Measurements from ENCODE around the gene COL2A1.

The COL2A1 gene

DNA sequence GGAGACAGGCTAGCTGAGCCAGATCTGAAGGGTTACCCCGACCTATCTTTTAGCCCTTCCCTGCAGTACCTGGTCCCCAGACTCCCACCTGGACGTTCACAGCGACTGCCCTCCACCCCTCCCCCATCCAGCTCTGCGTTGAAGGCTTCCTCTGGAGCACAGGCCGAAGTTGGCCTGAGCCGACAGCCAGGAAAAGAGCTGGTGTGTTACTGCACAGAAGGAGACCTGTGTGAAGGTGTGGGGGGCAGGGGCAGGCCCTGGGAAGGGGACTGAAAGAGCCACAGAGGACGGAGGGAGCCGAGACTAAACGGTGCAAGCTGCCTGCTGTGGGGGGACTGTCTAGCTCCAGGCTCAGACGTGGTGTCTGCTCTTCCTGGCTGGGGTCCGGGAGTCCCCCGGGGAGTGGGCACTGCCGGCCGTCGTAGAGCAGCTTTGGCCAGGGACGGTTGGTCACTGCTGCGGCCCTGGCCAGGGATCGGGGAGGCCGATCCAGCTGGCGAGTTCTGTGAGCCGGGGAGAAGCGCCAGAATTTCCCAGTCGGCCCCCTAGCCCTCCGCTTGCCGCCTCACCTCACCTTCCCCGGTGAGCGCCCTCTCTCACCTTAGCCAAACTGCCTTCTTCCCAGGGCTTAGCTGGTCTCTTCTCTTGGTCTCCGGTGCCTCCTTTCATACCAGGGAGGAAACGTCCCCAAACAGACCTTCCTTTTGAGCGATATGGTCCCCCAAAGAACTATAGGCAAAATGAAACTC, 899 bp upstream of the COL2A1 start:
- ATAC-seq = no peak
- TF ChIP-seq, protein P1, sequence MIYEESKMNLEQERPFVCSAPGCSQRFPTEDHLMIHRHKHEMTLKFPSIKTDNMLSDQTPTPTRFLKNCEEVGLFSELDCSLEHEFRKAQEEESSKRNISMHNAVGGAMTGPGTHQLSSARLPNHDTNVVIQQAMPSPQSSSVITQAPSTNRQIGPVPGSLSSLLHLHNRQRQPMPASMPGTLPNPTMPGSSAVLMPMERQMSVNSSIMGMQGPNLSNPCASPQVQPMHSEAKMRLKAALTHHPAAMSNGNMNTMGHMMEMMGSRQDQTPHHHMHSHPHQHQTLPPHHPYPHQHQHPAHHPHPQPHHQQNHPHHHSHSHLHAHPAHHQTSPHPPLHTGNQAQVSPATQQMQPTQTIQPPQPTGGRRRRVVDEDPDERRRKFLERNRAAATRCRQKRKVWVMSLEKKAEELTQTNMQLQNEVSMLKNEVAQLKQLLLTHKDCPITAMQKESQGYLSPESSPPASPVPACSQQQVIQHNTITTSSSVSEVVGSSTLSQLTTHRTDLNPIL (CRISPR knock-in tag; IDR thresholded peaks at IDR 0.05; ENCODE audit: low read depth) = no peak
- TF ChIP-seq ZFP30 (CRISPR knock-in tag; IDR thresholded peaks at IDR 0.05) (no peak), SNAI2 (CRISPR knock-in tag; IDR thresholded peaks at IDR 0.05) (no peak), ARNTL (CRISPR knock-in tag; IDR thresholded peaks at IDR 0.05; ENCODE audit: borderline replicate concordance, low read depth) (no peak), CSDC2 (CRISPR knock-in tag; IDR thresholded peaks at IDR 0.05) (no peak), BACH2 (CRISPR knock-in tag; IDR thresholded peaks at IDR 0.05; ENCODE audit: borderline replicate concordance) (no peak), GLIS3 (CRISPR knock-in tag; IDR thresholded peaks at IDR 0.05) (no peak), ZNF70 (CRISPR knock-in tag; IDR thresholded peaks at IDR 0.05) (no peak), ZC3H10 (CRISPR knock-in tag; IDR thresholded peaks at IDR 0.05) (no peak), TOX (CRISPR knock-in tag; IDR thresholded peaks at IDR 0.05; ENCODE audit: borderline replicate concordance) (no peak), OSR1 (CRISPR knock-in tag; IDR thresholded peaks at IDR 0.05) (no peak), ZFP3 (CRISPR knock-in tag; IDR thresholded peaks at IDR 0.05) (no peak), RARB (CRISPR knock-in tag; IDR thresholded peaks at IDR 0.05) (no peak), ISL1 (CRISPR knock-in tag; IDR thresholded peaks at IDR 0.05) (no peak), ESRRG (CRISPR knock-in tag; IDR thresholded peaks at IDR 0.05) (no peak), TCF4 (CRISPR knock-in tag; IDR thresholded peaks at IDR 0.05; ENCODE audit: borderline replicate concordance) (no peak)
- TF ChIP-seq, protein P2, sequence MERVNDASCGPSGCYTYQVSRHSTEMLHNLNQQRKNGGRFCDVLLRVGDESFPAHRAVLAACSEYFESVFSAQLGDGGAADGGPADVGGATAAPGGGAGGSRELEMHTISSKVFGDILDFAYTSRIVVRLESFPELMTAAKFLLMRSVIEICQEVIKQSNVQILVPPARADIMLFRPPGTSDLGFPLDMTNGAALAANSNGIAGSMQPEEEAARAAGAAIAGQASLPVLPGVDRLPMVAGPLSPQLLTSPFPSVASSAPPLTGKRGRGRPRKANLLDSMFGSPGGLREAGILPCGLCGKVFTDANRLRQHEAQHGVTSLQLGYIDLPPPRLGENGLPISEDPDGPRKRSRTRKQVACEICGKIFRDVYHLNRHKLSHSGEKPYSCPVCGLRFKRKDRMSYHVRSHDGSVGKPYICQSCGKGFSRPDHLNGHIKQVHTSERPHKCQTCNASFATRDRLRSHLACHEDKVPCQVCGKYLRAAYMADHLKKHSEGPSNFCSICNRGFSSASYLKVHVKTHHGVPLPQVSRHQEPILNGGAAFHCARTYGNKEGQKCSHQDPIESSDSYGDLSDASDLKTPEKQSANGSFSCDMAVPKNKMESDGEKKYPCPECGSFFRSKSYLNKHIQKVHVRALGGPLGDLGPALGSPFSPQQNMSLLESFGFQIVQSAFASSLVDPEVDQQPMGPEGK (CRISPR knock-in tag; IDR thresholded peaks at IDR 0.05; ENCODE audit: borderline replicate concordance) = no peak
- TF ChIP-seq, protein P3, sequence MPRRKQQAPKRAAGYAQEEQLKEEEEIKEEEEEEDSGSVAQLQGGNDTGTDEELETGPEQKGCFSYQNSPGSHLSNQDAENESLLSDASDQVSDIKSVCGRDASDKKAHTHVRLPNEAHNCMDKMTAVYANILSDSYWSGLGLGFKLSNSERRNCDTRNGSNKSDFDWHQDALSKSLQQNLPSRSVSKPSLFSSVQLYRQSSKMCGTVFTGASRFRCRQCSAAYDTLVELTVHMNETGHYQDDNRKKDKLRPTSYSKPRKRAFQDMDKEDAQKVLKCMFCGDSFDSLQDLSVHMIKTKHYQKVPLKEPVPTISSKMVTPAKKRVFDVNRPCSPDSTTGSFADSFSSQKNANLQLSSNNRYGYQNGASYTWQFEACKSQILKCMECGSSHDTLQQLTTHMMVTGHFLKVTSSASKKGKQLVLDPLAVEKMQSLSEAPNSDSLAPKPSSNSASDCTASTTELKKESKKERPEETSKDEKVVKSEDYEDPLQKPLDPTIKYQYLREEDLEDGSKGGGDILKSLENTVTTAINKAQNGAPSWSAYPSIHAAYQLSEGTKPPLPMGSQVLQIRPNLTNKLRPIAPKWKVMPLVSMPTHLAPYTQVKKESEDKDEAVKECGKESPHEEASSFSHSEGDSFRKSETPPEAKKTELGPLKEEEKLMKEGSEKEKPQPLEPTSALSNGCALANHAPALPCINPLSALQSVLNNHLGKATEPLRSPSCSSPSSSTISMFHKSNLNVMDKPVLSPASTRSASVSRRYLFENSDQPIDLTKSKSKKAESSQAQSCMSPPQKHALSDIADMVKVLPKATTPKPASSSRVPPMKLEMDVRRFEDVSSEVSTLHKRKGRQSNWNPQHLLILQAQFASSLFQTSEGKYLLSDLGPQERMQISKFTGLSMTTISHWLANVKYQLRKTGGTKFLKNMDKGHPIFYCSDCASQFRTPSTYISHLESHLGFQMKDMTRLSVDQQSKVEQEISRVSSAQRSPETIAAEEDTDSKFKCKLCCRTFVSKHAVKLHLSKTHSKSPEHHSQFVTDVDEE (CRISPR knock-in tag; IDR thresholded peaks at IDR 0.05) = no peak

DNA sequence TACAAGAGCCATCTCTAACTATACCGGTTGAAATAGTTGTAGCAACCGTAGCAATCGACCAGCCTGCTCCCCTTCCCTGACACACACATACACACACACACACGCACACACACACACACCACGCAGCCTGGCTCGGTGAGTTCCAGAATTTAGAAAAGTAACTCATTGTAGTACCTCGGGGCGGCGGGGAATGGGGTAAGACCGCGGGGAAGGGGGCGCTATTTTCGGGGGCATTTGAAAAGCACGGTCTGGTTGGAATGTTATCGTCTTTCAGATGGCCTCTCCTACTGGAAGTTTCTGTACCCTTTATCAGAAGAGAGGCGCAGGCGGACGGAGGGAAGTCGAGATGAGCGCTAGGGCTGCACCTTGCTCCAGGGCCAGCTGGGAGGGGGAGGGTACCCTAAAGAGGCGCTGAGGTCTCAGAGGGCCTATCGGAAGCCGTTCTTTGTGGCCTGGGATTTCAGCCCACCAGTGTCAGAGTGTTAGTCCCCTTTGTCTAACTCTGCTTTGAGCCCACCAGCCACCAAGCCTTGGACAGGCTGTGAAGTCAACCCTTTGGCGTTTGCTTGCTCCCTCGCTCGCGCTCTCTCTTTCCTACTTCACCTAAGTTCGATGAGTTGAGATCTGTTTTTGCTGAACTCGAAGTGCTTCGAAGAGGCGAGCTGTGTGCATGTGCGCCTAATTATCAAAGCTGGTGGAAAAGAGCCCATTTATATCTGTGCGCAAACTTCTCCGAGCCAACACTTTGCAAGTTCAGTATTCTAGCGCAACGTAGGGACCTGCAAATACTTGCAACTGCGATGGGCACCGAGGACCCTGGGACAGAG, 837 bp downstream of the COL2A1 start:
- TF ChIP-seq ESRRG (CRISPR knock-in tag; IDR thresholded peaks at IDR 0.05) (no peak), TOX (CRISPR knock-in tag; IDR thresholded peaks at IDR 0.05; ENCODE audit: borderline replicate concordance) (no peak), PPARA (CRISPR knock-in tag; IDR thresholded peaks at IDR 0.05; ENCODE audit: borderline replicate concordance) (no peak), TCF4 (CRISPR knock-in tag; IDR thresholded peaks at IDR 0.05; ENCODE audit: borderline replicate concordance) (no peak), ZFP3 (CRISPR knock-in tag; IDR thresholded peaks at IDR 0.05) (no peak), BACH2 (CRISPR knock-in tag; IDR thresholded peaks at IDR 0.05; ENCODE audit: borderline replicate concordance) (no peak), ZNF8 (CRISPR knock-in tag; IDR thresholded peaks at IDR 0.05) (no peak), ZFP30 (CRISPR knock-in tag; IDR thresholded peaks at IDR 0.05) (no peak)
- TF ChIP-seq, protein P1 (CRISPR knock-in tag; IDR thresholded peaks at IDR 0.05; ENCODE audit: low read depth) = no peak
- TF ChIP-seq, protein P4, sequence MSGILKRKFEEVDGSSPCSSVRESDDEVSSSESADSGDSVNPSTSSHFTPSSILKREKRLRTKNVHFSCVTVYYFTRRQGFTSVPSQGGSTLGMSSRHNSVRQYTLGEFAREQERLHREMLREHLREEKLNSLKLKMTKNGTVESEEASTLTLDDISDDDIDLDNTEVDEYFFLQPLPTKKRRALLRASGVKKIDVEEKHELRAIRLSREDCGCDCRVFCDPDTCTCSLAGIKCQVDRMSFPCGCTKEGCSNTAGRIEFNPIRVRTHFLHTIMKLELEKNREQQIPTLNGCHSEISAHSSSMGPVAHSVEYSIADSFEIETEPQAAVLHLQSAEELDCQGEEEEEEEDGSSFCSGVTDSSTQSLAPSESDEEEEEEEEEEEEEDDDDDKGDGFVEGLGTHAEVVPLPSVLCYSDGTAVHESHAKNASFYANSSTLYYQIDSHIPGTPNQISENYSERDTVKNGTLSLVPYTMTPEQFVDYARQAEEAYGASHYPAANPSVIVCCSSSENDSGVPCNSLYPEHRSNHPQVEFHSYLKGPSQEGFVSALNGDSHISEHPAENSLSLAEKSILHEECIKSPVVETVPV (CRISPR knock-in tag; IDR thresholded peaks at IDR 0.05) = no peak
- TF ChIP-seq, protein P3 (CRISPR knock-in tag; IDR thresholded peaks at IDR 0.05) = no peak
- ATAC-seq = no peak
